K562 (cell line): Measurements from ENCODE around the gene ETNK2. TPM values are rescaled to one million over a fixed set of nuclear protein-coding genes. Genes with fewer than 3 reads are reported as not detected.

Experiments
- ATAC-seq: fragments of 200-7000 bp; cut with Tn5 transposase; 3 replicates; pipeline ENCODE4 v1.9.1; 2020; ENCODE audit warnings: moderate library complexity
- BruUV-seq: library from RNA; stranded (reverse); fragments of 400-500 nt; replicated peaks from 2 replicates; lab custom pipeline; 2021; lab: Mats Ljungman, UMichigan
- CTCF ChIA-PET: fragments of 300-600 bp; formaldehyde crosslinking; extraction: SDS; loops from one replicate; lab custom pipeline; 2021; ENCODE audit warnings: low intra/inter-chr PET ratio; lab: Yijun Ruan, JAX
- POLR2A ChIA-PET: fragments of 300-600, 350-650 bp; sonication (Branson Sonifier 250); formaldehyde crosslinking; extraction: SDS; loops from one replicate; lab custom pipeline; 2021; ENCODE audit warnings: antibody characterized with exemption, inconsistent platforms; lab: Yijun Ruan, JAX
- DNase-seq, 4 experiments: peaks; one replicate each; pipeline versions ENCODE4 v3.0.0 to v3.0.0-alpha.2; 2011 to 2018; ENCODE audit warnings: low spot score in 3 of 4, mixed read lengths in 3 of 4; ENCODE audit errors: extremely low read depth in 1 of 4
- FAIRE-seq: peaks from 2 replicates; lab custom pipeline; 2011; peaks lifted over from hg19 to GRCh38; lab: Jason Lieb, UNC
- H2AFZ ChIP-seq: 2 replicates; pipeline ENCODE4 v1.6.0; 2011; ENCODE audit warnings: low read depth, low read length, control low read depth, inconsistent platforms
- H3K27ac ChIP-seq: fragments of 200-600 bp; 3 replicates; pipeline ENCODE4 v1.8.0; 2011; ENCODE audit warnings: low read depth, mild to moderate bottlenecking, control low read depth, inconsistent platforms, low read length, moderate library complexity, mixed read lengths; ENCODE audit errors: extremely low read depth
- H3K27me3 ChIP-seq, 2 experiments: fragments of 300-600 bp in 1 of 2; 2 replicates in 1 of 2; 3 replicates in 1 of 2; pipeline versions ENCODE4 v1.6.0 to v1.8.0; 2011; ENCODE audit warnings: inconsistent platforms in 2 of 2, low read length in 2 of 2, mild to moderate bottlenecking in 1 of 2, mixed read lengths in 1 of 2, moderate library complexity in 1 of 2; ENCODE audit not compliant: control insufficient read depth in 2 of 2, insufficient read depth in 2 of 2
- H3K36me3 ChIP-seq: fragments of 300-600 bp; 3 replicates; pipeline ENCODE4 v1.8.0; 2011; ENCODE audit warnings: mild to moderate bottlenecking, low read length, inconsistent platforms; ENCODE audit not compliant: control insufficient read depth, insufficient read depth
- H3K4me1 ChIP-seq, 2 experiments: fragments of 200-600 bp in 1 of 2; replicated peaks in 1 of 2; 2 replicates in 1 of 2; 3 replicates in 1 of 2; pipeline versions ENCODE4 v1.5.1 to v1.8.0; 2011; ENCODE audit warnings: inconsistent platforms in 2 of 2, low read length in 2 of 2, mild to moderate bottlenecking in 1 of 2, mixed read lengths in 1 of 2, moderate library complexity in 1 of 2; ENCODE audit not compliant: control insufficient read depth in 2 of 2, insufficient read depth in 2 of 2
- H3K4me2 ChIP-seq: 2 replicates; pipeline ENCODE4 v1.6.1; 2011; ENCODE audit warnings: low read length, control low read depth, inconsistent platforms, mixed read lengths; ENCODE audit not compliant: insufficient read depth
- H3K4me3 ChIP-seq: fragments of 200-600 bp; sonication (generic), shearing (Covaris generic); 2 replicates; pipeline ENCODE4 v1.5.1; 2016; ENCODE audit warnings: control low read depth, inconsistent platforms
- H3K79me2 ChIP-seq: fragments of 200-600 bp; 3 replicates; pipeline ENCODE4 v1.8.0; 2011; ENCODE audit warnings: low read length, inconsistent platforms; ENCODE audit not compliant: control insufficient read depth, insufficient read depth
- H3K9ac ChIP-seq, 2 experiments: 2 replicates each; pipeline versions ENCODE4 v1.6.0 to v1.6.1; 2011; ENCODE audit warnings: low read depth in 2 of 2, low read length in 2 of 2, control low read depth in 1 of 2, inconsistent platforms in 1 of 2, mild to moderate bottlenecking in 1 of 2, mixed read lengths in 1 of 2; ENCODE audit not compliant: insufficient read depth in 1 of 2
- H3K9me1 ChIP-seq: one replicate; pipeline ENCODE4 v1.6.0; 2011; ENCODE audit warnings: inconsistent platforms, mild to moderate bottlenecking, low read length, moderate library complexity; ENCODE audit not compliant: control insufficient read depth, insufficient read depth
- H3K9me3 ChIP-seq: replicated peaks from 2 replicates; pipeline ENCODE4 v1.5.1; 2011; ENCODE audit warnings: low read depth, low read length, inconsistent platforms; ENCODE audit not compliant: control insufficient read depth, insufficient read depth
- H4K20me1 ChIP-seq: replicated peaks from 2 replicates; pipeline ENCODE4 v1.6.1; 2011; ENCODE audit warnings: low read length, inconsistent platforms, mixed read lengths; ENCODE audit not compliant: control insufficient read depth, insufficient read depth
- MCM7 ChIP-seq, 2 experiments: fragments of 450-650 bp; IDR thresholded peaks; 2 replicates each; pipeline ENCODE4 v1.6.1; 2016 to 2018
- MNT ChIP-seq, 2 experiments: fragments of 450-650 bp; conservative IDR thresholded peaks; 2 replicates each; pipeline ENCODE4 v1.6.1; 2017; ENCODE audit warnings: mild to moderate bottlenecking in 2 of 2, moderate library complexity in 2 of 2
- RBM14 ChIP-seq: fragments of 200-400 bp; formaldehyde crosslinking; IDR thresholded peaks from 2 replicates; pipeline ENCODE4 v1.6.1; 2018; ENCODE audit warnings: low read depth, mild to moderate bottlenecking, low read length, moderate library complexity, borderline replicate concordance; ENCODE audit not compliant: insufficient read depth
- WGBS: fragments of 100-300 bp; shearing (Covaris generic); methylation state at CpG from one replicate; pipeline ENCODE4 v1.1.6; 2016; ENCODE audit warnings: low coverage, mixed read lengths; ENCODE audit not compliant: insufficient coverage; ENCODE audit errors: missing lambda C conversion rate; 5-methylcytosine and 5-hydroxymethylcytosine counted together
- in situ Hi-C: fragments of 300-500 bp; cut with MboI; formaldehyde crosslinking; loops from 4 replicates; pipeline ENCODE4 v1.15.0; 2018; ENCODE audit warnings: inconsistent platforms, mixed read lengths
- intact Hi-C: fragments of 100-400 bp; cut with micrococcal nuclease; formaldehyde crosslinking; loops from 2 replicates; pipeline ENCODE4 v1.14.2; 2022
- polyA plus RNA-seq, 8 experiments: library from polyadenylated mRNA; depleted of rRNA in 4 of 8; stranded (reverse) in 5 of 8; unstranded in 3 of 8; fragments of >200 nt; fragmentation: Nextera tagmentation in 2 of 8; fragmentation: Illumina TruSeq in 1 of 8; extraction: Ambion mirVana in 2 of 8; extraction: Trizol in 1 of 8; gene quantifications; 2 replicates each; pipeline versions ENCODE4 v1.2.1 to v1.2.3, GENCODE V29; 2011 to 2014; ENCODE audit warnings: inconsistent platforms in 1 of 8, missing spikeins in 1 of 8
- total RNA-seq, 7 experiments: library from RNA; depleted of rRNA in 6 of 7; stranded (reverse); fragments of >200 nt in 6 of 7; fragmentation: Illumina TruSeq in 2 of 7; extraction: Trizol in 2 of 7; gene quantifications; 2 replicates each; pipeline versions ENCODE4 v1.2.1 to v1.2.3, GENCODE V29; 2011 to 2021; ENCODE audit warnings: low replicate concordance in 1 of 7
- TF ChIP-seq, protein P1 (sequence below), 3 experiments: IDR thresholded peaks in 2 of 3; conservative IDR thresholded peaks in 1 of 3; 2 replicates each; pipeline ENCODE4 v1.5.1; 2011 to 2012; ENCODE audit warnings: low read length in 3 of 3, mild to moderate bottlenecking in 3 of 3, control low read depth in 2 of 3, improper control_type of control experiment in 1 of 3, inconsistent platforms in 1 of 3, low read depth in 1 of 3, mixed read lengths in 1 of 3, moderate library complexity in 1 of 3; ENCODE audit not compliant: insufficient read depth in 2 of 3

ETNK2 gene
- total and polyA plus RNA-seq, 9 of the 15 experiments (the other 6 are each of a cell fraction or from before 2014, with no cell fraction given), result 0.03 to 0.38 (median 0.13) TPM; not detected in 4

- POLR2A ChIA-PET, result no interaction called here
- Histone ChIP-seq H2AFZ (no peak overlapping the region), H3K4me2 (no peak overlapping the region), H3K4me3 (no peak overlapping the region), H3K36me3 (no peaks in the 10 kb centered on the region), H3K27me3 (peaks cover 37 to 65% of the 10 kb centered on the region in 2 experiments; a peak in 4 of 5 replicates), H3K9me1 (no peaks in the 10 kb centered on the region), H4K20me1 (peaks cover 4% of the 10 kb centered on the region; the same call in 1 of the 2 replicates), H3K9me3 (no peaks in the 10 kb centered on the region), H3K79me2 (no peaks in the 10 kb centered on the region), H3K4me1 (peaks cover 0 to 11% of the 10 kb centered on the region in 2 experiments; a peak in 2 of 5 replicates), H3K9ac (no peak overlapping the region), H3K27ac (no peak overlapping the region)
- no TSS peak for BruUV-seq
- intact Hi-C loops (loop anchor here (5.0 to 10.0 kb wide), 2 partner anchors 500 to 617 kb away; partner anchors contain the start of gene ATP2B4), in situ Hi-C loops (loop anchor here (5.0 kb wide), 1 partner anchor 262 kb away; the partner anchor contains the start of gene SNRPE)
- CTCF ChIA-PET, result no interaction called here
- no peak for ATAC-seq
- no peak for FAIRE-seq
- WGBS, result 16% methylated on average over 22 of the region's 22 CpGs
- DNase-seq, result no peak
- TF ChIP-seq MCM7 (IDR thresholded peaks at IDR 0.05) (0 out of 4 replicates have a peak, but pooled peaks of 1 of the 2 experiments have one; percentile 7), MNT (conservative IDR thresholded peaks at IDR 0.05) (no peak)
Measured at GRCh38 chr1:204124639-204125038, 27.2 kb downstream of the ETNK2 start.

DNA sequence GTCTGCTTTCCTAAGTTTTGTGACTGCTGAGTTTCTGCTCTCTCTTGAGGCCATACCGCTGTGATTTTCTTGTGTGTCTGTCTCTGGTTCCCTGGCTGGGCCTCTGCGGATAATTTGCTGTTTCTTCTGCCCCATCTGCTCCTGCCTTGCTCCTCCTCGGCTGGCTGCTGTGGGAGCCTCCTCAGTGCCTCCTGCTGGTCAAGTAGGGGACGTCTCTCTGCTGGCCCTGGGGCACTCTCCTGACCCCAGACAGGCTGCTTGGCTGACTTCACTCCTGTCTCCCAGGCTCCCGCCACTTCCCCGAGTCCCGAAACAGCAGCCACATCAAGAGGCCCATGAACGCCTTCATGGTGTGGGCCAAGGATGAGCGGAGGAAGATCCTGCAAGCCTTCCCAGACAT lies 28.5 kb downstream of the ETNK2 start:
- 1% methylated on average over 9 of the region's 9 CpGs for WGBS
- Histone ChIP-seq H3K27me3 (peaks cover 41 to 75% of the 10 kb centered on the region in 2 experiments; a peak in 4 of 5 replicates), H3K27ac (no peak overlapping the region), H3K4me1 (peaks cover 0 to 3% of the 10 kb centered on the region in 2 experiments; a peak in 1 of 5 replicates), H4K20me1 (peaks cover 4% of the 10 kb centered on the region), H3K4me2 (no peak overlapping the region), H2AFZ (no peak overlapping the region), H3K4me3 (no peak overlapping the region), H3K9me3 (no peaks in the 10 kb centered on the region), H3K79me2 (no peaks in the 10 kb centered on the region), H3K36me3 (no peaks in the 10 kb centered on the region), H3K9me1 (no peaks in the 10 kb centered on the region), H3K9ac (no peak overlapping the region)
- DNase-seq, result peak; percentile 37 to 53 (median 45)
- no TSS peak for BruUV-seq
- FAIRE-seq, result peak; percentile 44
- ATAC-seq, result peak; percentile 79
- ChIA-PET POLR2A (no interaction called here), CTCF (interaction anchor here (0.8 kb wide), 1 partner anchor 253 kb away, joined by 5 read pairs; no protein-coding TSS in a partner anchor)
- in situ Hi-C loops (no loop called here), intact Hi-C loops (loop anchor here (10.0 kb wide), 1 partner anchor 499 kb away; the partner anchor contains the start of gene ATP2B4)
- TF ChIP-seq, protein P1, sequence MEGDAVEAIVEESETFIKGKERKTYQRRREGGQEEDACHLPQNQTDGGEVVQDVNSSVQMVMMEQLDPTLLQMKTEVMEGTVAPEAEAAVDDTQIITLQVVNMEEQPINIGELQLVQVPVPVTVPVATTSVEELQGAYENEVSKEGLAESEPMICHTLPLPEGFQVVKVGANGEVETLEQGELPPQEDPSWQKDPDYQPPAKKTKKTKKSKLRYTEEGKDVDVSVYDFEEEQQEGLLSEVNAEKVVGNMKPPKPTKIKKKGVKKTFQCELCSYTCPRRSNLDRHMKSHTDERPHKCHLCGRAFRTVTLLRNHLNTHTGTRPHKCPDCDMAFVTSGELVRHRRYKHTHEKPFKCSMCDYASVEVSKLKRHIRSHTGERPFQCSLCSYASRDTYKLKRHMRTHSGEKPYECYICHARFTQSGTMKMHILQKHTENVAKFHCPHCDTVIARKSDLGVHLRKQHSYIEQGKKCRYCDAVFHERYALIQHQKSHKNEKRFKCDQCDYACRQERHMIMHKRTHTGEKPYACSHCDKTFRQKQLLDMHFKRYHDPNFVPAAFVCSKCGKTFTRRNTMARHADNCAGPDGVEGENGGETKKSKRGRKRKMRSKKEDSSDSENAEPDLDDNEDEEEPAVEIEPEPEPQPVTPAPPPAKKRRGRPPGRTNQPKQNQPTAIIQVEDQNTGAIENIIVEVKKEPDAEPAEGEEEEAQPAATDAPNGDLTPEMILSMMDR (IDR thresholded peaks at IDR 0.05 in 2 of 3, conservative IDR thresholded peaks at IDR 0.05 in 1 of 3; ENCODE audit: insufficient read depth in 2 of 3, low read depth in 1 of 3, low read length in 3 of 3), result peak; percentile 53 to 61 (median 57)
- no peak for TF ChIP-seq RBM14
